Loucy (cell line): ENCODE data around the gene KCNC4.

ENCODE experiments used
- H2AFZ ChIP-seq: fragments of 200-600 bp; sonication (generic); 2 replicates; pipeline ENCODE4 v1.6.0; 2016; ENCODE audit warnings: antibody characterized with exemption, mild to moderate bottlenecking, low read length, moderate library complexity
- H3F3A ChIP-seq: fragments of 200-600 bp; 2 replicates; pipeline ENCODE4 v1.6.0; 2016; ENCODE audit warnings: antibody characterized with exemption, low read depth, mild to moderate bottlenecking
- H3K27me3 ChIP-seq: fragments of 200-600 bp; sonication (generic); 2 replicates; pipeline ENCODE4 v1.6.1; 2014; ENCODE audit warnings: low read length, mild to moderate bottlenecking; ENCODE audit not compliant: insufficient read depth, poor library complexity, severe bottlenecking
- H3K36me3 ChIP-seq: fragments of 200-600 bp; sonication (generic); 2 replicates; pipeline ENCODE4 v1.6.1; 2016; ENCODE audit warnings: low read length; ENCODE audit not compliant: insufficient read depth
- H3K4me1 ChIP-seq: fragments of 200-600 bp; sonication (generic); 2 replicates; pipeline ENCODE4 v1.5.1; 2014; ENCODE audit warnings: low read length, mild to moderate bottlenecking; ENCODE audit not compliant: insufficient read depth, poor library complexity, severe bottlenecking
- H3K4me2 ChIP-seq: fragments of 200-600 bp; sonication (generic); 2 replicates; pipeline ENCODE4 v1.6.0; 2014; ENCODE audit warnings: antibody characterized with exemption, low read length, low read depth, mild to moderate bottlenecking; ENCODE audit not compliant: poor library complexity, severe bottlenecking
- H3K4me3 ChIP-seq: fragments of 200-600 bp; sonication (generic); 2 replicates; pipeline ENCODE4 v1.5.1; 2014; ENCODE audit warnings: low read length, mild to moderate bottlenecking, mixed read lengths; ENCODE audit not compliant: poor library complexity, severe bottlenecking
- H3K79me2 ChIP-seq: fragments of 200-600 bp; sonication (generic); 2 replicates; pipeline ENCODE4 v1.6.1; 2014; ENCODE audit warnings: low read length; ENCODE audit not compliant: insufficient read depth
- H3K9ac ChIP-seq: fragments of 200-600 bp; sonication (generic); 2 replicates; pipeline ENCODE4 v1.6.0; 2014; ENCODE audit warnings: mild to moderate bottlenecking, low read depth, low read length, moderate library complexity; ENCODE audit not compliant: poor library complexity, severe bottlenecking
- H3K9me2 ChIP-seq: fragments of 200-600 bp; sonication (generic); replicated peaks from 2 replicates; pipeline ENCODE4 v1.6.1; 2016; ENCODE audit warnings: low read depth, low read length, mixed read lengths
- H3K9me3 ChIP-seq: fragments of 200-600 bp; sonication (generic); 2 replicates; pipeline ENCODE4 v1.6.1; 2014; ENCODE audit warnings: mild to moderate bottlenecking, antibody characterized with exemption, low read length, low read depth; ENCODE audit not compliant: insufficient read depth
- H4K20me1 ChIP-seq: fragments of 200-600 bp; sonication (generic); 2 replicates; pipeline ENCODE4 v1.6.0; 2014; ENCODE audit warnings: antibody characterized with exemption, low read length, mild to moderate bottlenecking; ENCODE audit not compliant: insufficient read depth, poor library complexity, severe bottlenecking
- CTCF ChIP-seq: fragments of 200-600 bp; sonication (generic); conservative IDR thresholded peaks from 2 replicates; pipeline ENCODE4 v1.5.1; 2014; ENCODE audit warnings: mild to moderate bottlenecking, antibody characterized with exemption, low read length
- EZH2phosphoT487 ChIP-seq: fragments of 200-600 bp; IDR thresholded peaks from 2 replicates; pipeline ENCODE4 v1.6.1; 2018; ENCODE audit warnings: antibody characterized with exemption, mild to moderate bottlenecking, moderate library complexity, borderline replicate concordance

KCNC4 gene

GRCh38 chr1:110190282-110190929 is 19.7 kb upstream of the KCNC4 start:
- H2AFZ ChIP-seq: no peak overlapping the region
- no peaks in the 10 kb centered on the region for H3K36me3 ChIP-seq
- H3K9me2 ChIP-seq: no peaks in the 10 kb centered on the region
- no peaks in the 10 kb centered on the region for H3K9me3 ChIP-seq
- H3K4me3 ChIP-seq: no peak overlapping the region
- no peaks in the 10 kb centered on the region for H3K4me1 ChIP-seq
- H3F3A ChIP-seq: no peaks in the 10 kb centered on the region
- H3K79me2 ChIP-seq: no peaks in the 10 kb centered on the region
- H4K20me1 ChIP-seq: no peaks in the 10 kb centered on the region
- TF ChIP-seq CTCF (no peak), EZH2phosphoT487 (no peak)
- no peak overlapping the region for H3K4me2 ChIP-seq
- H3K9ac ChIP-seq: no peak overlapping the region
- H3K27me3 ChIP-seq: no peaks in the 10 kb centered on the region

GRCh38 chr1:110192541-110192940 is 17.6 kb upstream of the KCNC4 start:
- Histone ChIP-seq H3K9ac (no peak overlapping the region), H3K36me3 (no peaks in the 10 kb centered on the region), H3F3A (no peaks in the 10 kb centered on the region), H3K27me3 (no peaks in the 10 kb centered on the region), H3K4me1 (no peaks in the 10 kb centered on the region), H3K4me2 (no peak overlapping the region), H3K4me3 (no peak overlapping the region), H3K9me2 (no peaks in the 10 kb centered on the region), H3K79me2 (no peaks in the 10 kb centered on the region), H4K20me1 (no peaks in the 10 kb centered on the region), H2AFZ (no peak overlapping the region), H3K9me3 (no peaks in the 10 kb centered on the region)
- no peak for TF ChIP-seq EZH2phosphoT487
- no peak for TF ChIP-seq CTCF

- no peaks in the 10 kb centered on the region for H3K9me3 ChIP-seq
- H3K4me2 ChIP-seq: no peak overlapping the region
- no peak overlapping the region for H3K4me3 ChIP-seq
- no peak overlapping the region for H3K9ac ChIP-seq
- no peaks in the 10 kb centered on the region for H3K4me1 ChIP-seq
- no peak overlapping the region for H2AFZ ChIP-seq
- no peaks in the 10 kb centered on the region for H4K20me1 ChIP-seq
- no peaks in the 10 kb centered on the region for H3K27me3 ChIP-seq
- H3K36me3 ChIP-seq: no peaks in the 10 kb centered on the region
- H3F3A ChIP-seq: no peaks in the 10 kb centered on the region
- H3K79me2 ChIP-seq: no peaks in the 10 kb centered on the region
- H3K9me2 ChIP-seq: no peaks in the 10 kb centered on the region
- TF ChIP-seq CTCF (no peak), EZH2phosphoT487 (no peak)
These were observed 14.9 kb upstream of the KCNC4 start for GRCh38 chr1:110195196-110195595.
